ENCODE data around the gene DNTTIP2.
"Not testable (repeated sequence)": the region's sequence is repeated elsewhere in the genome, so short reads cannot be mapped to it uniquely, and the experiment has no call there.

Gene DNTTIP2

GRCh38 chr1:93874025-93874651 is 4.9 kb downstream of the DNTTIP2 start:
- DNase-seq: peak; percentile 39

- DNase-seq: no peak
These were observed 7.6 kb downstream of the DNTTIP2 start for GRCh38 chr1:93871366-93871765.

- no peak for DNase-seq
These were observed 9.4 kb downstream of the DNTTIP2 start for GRCh38 chr1:93869653-93870052.

GRCh38 chr1:93868492-93868891 is 10.5 kb downstream of the DNTTIP2 start:
- not testable (repeated sequence) for DNase-seq

- no peak for DNase-seq
These were observed 13.8 kb downstream of the DNTTIP2 start for GRCh38 chr1:93865253-93865652.

- DNase-seq: no peak
These were observed 14.8 kb downstream of the DNTTIP2 start for GRCh38 chr1:93864175-93864574.

- not testable (repeated sequence) for DNase-seq
These were observed 21.4 kb downstream of the DNTTIP2 start for GRCh38 chr1:93857653-93858052.

GRCh38 chr1:93855983-93856382 is 23.0 kb downstream of the DNTTIP2 start:
- not testable (repeated sequence) for DNase-seq

- no peak for DNase-seq
These were observed 25.1 kb downstream of the DNTTIP2 start for GRCh38 chr1:93853940-93854339.

GRCh38 chr1:93851878-93852277 is 27.1 kb downstream of the DNTTIP2 start:
- no peak for DNase-seq

GRCh38 chr1:93851327-93851712 is 27.7 kb downstream of the DNTTIP2 start:
- no peak for DNase-seq

- DNase-seq: peak; percentile 33
These were observed 28.2 kb downstream of the DNTTIP2 start for GRCh38 chr1:93850687-93851326.

GRCh38 chr1:93848350-93848883 is 30.6 kb downstream of the DNTTIP2 start:
- no peak for DNase-seq

- peak; percentile 60 for DNase-seq
These were observed 31.2 kb downstream of the DNTTIP2 start for GRCh38 chr1:93847811-93848288.

- peak; percentile 84 for DNase-seq
These were observed 31.8 kb downstream of the DNTTIP2 start for GRCh38 chr1:93846992-93847810.

- peak; percentile 84 for DNase-seq
These were observed 32.6 kb downstream of the DNTTIP2 start for GRCh38 chr1:93846206-93846991.

GRCh38 chr1:93845538-93846205 is 33.3 kb downstream of the DNTTIP2 start:
- peak; percentile 72 for DNase-seq

GRCh38 chr1:93844262-93845045 is 34.6 kb downstream of the DNTTIP2 start:
- DNase-seq: peak; percentile 71

- no peak for DNase-seq
These were observed 36.1 kb downstream of the DNTTIP2 start for GRCh38 chr1:93842750-93843500.

- DNase-seq: no peak
These were observed 37.2 kb downstream of the DNTTIP2 start for GRCh38 chr1:93841771-93842170.

Data from activated CD4-positive, alpha-beta T cell treated with anti-CD3 and anti-CD28 coated beads, Interleukin-2, amount 50 U/mL, for 16 hours (primary cell).